22Rv1 (cell line): ENCODE data around the gene SCUBE1.

ENCODE experiments used
- H3K27ac ChIP-seq: fragments of 450-650 bp; 2 replicates; pipeline ENCODE4 v1.5.1; 2017
- ZFX ChIP-seq: fragments of 450-650 bp; IDR thresholded peaks from 2 replicates; pipeline ENCODE4 v1.6.1; 2017; ENCODE audit warnings: antibody characterized with exemption, borderline replicate concordance
- TF ChIP-seq, protein P1 (sequence below): fragments of 450-650 bp; IDR thresholded peaks from 2 replicates; pipeline ENCODE4 v1.5.1; 2017; ENCODE audit warnings: mild to moderate bottlenecking

SCUBE1 gene

DNA sequence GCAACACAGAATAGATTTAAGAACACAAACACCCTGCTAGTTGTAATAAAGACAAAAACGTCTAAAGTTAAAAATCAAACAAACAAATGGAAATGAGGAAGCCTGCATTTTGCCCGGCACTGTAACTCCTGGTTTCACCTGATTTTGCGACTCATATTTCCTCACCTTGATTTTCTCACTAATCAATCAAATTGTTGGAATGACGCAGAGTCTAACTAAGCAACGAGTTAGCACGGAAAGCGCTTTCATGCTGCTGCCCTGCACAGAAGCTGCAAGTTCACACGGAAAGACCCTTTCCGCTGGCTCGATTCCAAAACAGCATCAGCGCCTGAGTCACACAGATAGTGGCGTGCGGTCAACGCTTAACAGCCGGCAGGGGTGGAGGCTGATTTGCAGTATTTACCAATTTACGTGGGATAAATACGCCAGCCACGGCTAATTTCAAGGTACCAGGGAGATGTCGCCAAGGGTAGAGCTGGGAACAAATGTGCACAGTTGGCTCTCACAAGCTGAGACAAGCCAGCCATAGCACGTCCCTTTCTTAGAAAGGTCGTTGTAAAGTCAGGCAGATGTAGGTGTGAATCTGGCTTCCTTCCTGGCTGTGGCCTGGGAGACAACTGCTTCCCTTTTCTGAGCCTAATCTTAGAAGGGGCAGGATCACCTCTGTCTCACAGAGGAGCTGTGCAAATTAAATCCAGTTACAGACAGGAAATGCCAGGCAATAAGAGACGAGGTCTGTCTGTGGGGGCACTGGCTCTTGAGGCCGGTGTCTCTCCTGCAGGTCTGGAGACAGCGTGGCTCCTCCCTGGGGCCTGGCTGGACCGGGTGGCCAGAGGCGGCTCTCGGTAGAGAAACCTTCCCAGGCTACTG, 79.3 kb downstream of the SCUBE1 start:
- no peak for TF ChIP-seq ZFX
- TF ChIP-seq, protein P1, sequence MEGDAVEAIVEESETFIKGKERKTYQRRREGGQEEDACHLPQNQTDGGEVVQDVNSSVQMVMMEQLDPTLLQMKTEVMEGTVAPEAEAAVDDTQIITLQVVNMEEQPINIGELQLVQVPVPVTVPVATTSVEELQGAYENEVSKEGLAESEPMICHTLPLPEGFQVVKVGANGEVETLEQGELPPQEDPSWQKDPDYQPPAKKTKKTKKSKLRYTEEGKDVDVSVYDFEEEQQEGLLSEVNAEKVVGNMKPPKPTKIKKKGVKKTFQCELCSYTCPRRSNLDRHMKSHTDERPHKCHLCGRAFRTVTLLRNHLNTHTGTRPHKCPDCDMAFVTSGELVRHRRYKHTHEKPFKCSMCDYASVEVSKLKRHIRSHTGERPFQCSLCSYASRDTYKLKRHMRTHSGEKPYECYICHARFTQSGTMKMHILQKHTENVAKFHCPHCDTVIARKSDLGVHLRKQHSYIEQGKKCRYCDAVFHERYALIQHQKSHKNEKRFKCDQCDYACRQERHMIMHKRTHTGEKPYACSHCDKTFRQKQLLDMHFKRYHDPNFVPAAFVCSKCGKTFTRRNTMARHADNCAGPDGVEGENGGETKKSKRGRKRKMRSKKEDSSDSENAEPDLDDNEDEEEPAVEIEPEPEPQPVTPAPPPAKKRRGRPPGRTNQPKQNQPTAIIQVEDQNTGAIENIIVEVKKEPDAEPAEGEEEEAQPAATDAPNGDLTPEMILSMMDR: no peak
- H3K27ac ChIP-seq: no peak overlapping the region

DNA sequence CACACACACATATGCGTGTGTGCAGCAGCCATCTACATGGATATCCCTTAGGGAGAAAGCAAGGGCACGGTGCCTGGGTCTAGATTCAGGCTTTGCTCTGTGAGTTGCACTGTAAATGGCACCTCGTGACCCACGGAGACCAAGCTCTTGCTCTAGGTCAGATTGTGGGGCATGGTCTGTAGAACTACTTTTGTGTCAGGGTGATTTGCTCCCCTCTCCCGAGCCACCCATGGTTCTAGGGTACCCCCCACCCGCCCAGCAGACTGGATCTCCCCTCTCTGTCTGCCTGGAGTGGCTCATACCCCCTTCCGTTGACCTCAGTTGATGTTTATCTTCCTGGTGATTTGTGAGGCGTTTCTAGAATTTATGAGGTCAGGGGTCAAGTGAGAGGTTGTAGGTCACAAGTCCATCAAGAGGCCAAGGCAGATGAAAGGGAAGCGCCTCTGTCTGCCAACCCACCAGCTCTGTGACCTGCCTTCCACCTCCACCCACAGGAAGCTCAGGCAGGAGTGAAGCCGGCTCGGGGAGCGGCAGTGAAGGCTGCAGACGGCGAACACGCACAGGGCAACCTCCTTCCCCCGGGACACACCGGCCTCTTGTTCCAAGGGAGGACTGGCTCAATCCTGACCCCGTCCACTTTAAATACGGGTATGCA, 80.1 kb downstream of the SCUBE1 start:
- no peak overlapping the region for H3K27ac ChIP-seq
- TF ChIP-seq, protein P1: no peak
- no peak for TF ChIP-seq ZFX

DNA sequence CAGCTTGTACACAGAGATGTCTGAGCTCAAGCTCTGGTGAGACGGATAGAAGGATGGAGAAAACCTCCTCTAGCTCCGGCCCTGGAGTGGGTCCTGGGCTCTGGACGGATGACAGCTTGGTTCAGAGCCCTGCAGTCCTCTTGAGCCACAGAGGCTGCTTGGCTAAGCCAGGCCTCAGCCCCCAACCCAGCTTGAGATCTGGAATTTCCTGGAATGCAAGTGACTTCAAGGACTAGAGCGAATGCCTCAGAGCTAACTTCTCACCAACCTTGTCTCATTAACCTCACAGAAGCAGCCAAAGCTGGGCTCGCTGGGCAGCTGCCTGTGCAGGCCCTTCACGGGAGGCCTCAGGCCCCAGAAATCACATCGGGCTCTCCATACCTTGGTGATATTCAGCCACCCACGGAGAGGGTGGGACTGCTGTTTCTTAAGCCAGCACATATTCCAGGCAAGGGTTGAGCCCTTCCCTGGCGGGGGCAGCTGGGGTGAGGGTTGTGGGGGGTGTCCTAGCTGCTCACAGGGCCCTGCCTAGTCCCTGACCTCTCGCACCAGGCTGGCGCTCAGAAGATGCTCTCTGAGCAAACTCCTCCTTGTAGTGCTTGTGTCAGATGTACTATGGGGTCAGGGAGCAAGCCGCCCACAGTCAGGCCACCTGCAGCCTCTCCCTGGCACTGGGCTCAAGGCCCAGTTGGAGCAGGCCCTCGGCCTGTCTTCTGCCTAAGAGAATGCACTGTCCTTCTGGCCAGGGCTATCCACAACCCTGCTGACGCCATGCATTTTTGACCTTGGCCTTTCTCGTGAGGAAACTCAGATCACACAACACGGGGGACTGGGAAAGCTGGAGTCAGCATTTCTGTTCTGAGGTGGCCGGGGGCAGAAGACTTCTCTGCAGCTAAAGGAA, 82.6 kb downstream of the SCUBE1 start:
- no peak overlapping the region for H3K27ac ChIP-seq

DNA sequence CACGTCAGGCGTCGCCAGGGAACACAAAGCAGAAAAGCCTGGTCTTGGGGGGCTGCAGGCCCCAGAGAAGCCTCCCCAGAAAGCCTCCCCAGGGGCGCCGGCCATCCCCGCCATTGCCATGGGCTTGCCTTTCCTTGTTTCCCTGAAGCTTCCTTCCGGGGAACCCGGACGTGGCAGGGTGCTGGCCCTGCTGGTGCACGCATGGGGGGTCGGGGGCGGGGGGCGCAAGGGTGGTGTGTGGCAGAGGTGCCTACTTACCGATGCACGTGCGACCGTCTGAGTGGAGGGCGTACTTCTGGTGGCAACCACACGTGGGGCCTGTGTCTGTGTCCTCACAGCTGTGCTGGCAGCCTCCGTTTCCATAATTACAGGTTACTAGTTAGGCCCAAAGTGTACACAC, 85.2 kb downstream of the SCUBE1 start:
- H3K27ac ChIP-seq: no peak overlapping the region
- TF ChIP-seq, protein P1: no peak
- TF ChIP-seq ZFX: no peak

More for the DNA sequence above, 82.6 kb downstream of the SCUBE1 start:
- TF ChIP-seq, protein P1: no peak
- no peak for TF ChIP-seq ZFX

DNA sequence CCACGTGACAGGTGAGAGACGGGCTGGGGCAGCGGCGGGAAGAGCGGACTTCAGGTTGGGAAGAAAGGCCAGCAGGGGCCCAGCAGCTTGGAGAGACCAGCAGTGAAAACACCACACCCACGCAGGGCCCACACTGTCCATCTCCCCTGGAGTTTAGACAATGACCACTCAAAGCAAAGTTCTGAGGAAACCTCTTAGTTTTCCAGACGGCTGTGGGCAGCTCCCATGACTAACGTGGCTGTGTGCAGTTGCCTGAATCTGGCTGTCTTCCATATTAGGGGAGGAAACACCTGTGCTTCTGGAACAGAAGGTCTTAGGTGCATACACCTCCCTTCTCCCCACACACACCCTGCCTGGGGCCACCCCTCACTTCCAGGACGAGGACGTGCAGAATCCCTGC, 85.6 kb downstream of the SCUBE1 start:
- TF ChIP-seq, protein P1: no peak
- TF ChIP-seq ZFX: no peak
- H3K27ac ChIP-seq: no peak overlapping the region

DNA sequence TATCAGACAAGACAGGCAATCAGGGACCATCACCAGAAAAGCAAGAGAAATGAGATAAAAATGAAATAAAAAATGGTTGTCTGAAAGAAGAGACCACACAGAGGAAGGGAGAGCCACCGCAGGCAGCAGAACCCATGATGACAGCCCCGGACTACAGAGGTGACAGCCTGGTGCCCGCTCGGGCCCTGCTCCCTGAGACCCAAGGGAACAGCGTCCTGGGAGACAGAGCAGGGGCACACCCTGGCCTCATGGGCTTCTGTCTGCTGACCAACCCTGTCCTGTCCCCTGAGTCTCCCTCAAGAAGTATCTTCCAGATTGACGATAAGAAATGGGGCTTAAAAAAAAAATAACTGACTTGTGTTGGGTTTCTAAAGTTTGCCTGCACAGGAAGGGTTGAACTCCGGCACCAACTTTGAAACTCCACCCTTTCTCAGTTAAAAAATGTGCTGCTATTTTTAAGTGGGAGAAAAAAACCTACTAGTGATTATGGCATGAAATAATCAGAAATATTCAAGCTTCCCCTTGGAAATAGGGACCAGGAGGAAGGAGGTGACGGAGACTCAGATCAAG, 86.1 kb downstream of the SCUBE1 start:
- H3K27ac ChIP-seq: no peak overlapping the region
- TF ChIP-seq, protein P1: no peak
- TF ChIP-seq ZFX: no peak
